GM19468 (cell line): ENCODE measurements around the gene MYO1B.

ENCODE experiments used
- ATAC-seq: cut with Tn5 transposase; IDR thresholded peaks from one replicate; pipeline ENCODE4 v1.9.1; 2021; ENCODE audit warnings: mild to moderate bottlenecking, moderate library complexity, moderate number of reproducible peaks; ENCODE audit not compliant: unreplicated experiment; ENCODE audit errors: extremely low read depth

MYO1B gene

GRCh38 chr2:191316246-191316994 is 71.2 kb downstream of the MYO1B start:
- no peak for ATAC-seq

DNA sequence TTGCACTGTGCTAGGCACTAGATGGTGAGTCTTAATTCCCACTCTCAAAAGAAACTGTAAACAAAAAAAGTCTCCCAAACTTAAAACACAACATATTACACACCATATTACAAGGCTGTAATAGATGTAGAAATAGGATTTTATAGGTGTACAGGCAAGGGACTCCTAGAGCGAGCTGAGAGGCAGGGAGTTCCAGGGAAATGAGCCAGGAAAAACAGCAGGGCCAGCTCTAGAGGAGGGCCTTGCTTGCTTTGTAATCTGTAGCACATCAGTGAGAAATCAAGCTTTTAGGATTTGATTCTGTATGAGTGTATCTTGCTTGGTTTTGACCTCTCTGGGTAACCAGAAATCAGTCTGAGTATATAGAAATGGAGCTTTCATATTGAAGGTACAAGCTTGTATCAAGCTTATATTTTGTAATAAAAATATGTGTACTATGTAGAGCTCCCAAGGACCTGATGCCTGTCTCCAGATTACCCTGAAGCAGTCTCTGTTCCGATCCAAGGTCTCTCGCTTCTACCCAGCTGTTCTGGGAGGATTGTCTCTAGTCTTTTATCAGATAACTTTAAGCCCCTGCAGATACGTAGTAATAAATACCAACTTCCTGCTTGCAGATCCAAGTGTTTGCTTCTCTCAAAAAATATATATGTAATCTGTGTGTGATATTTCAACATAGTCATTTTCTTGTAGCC is 73.0 kb downstream of the MYO1B start:
- ATAC-seq, result no peak

- ATAC-seq, result no peak
Observed at GRCh38 chr2:191318729-191319078, 73.5 kb downstream of the MYO1B start.

DNA sequence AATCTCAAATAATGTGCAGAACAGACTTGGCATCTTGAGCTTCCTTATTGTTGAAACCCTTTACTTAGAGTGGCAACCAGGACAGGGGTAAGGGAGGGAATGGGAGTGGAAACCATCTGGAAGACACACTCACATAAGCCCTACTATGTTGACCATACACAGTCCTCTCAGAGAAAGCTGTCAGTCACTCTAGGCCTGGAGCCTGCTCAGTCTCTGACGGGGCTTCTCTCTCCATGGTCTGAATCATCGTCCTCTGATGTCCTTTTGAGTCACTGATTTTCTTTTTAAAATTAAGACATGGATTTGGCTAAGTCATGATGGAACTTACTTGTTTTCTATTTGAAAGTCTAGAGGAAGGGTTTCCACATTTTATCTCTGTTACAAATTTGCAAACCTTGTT is 74.0 kb downstream of the MYO1B start:
- no peak for ATAC-seq

GRCh38 chr2:191320881-191321280 is 75.7 kb downstream of the MYO1B start:
- no peak for ATAC-seq

GRCh38 chr2:191321861-191322662 is 76.9 kb downstream of the MYO1B start:
- no peak for ATAC-seq

- no peak for ATAC-seq
Observed at GRCh38 chr2:191322828-191323506, 77.8 kb downstream of the MYO1B start.

GRCh38 chr2:191325651-191326365 is 80.6 kb downstream of the MYO1B start:
- ATAC-seq, result no peak

DNA sequence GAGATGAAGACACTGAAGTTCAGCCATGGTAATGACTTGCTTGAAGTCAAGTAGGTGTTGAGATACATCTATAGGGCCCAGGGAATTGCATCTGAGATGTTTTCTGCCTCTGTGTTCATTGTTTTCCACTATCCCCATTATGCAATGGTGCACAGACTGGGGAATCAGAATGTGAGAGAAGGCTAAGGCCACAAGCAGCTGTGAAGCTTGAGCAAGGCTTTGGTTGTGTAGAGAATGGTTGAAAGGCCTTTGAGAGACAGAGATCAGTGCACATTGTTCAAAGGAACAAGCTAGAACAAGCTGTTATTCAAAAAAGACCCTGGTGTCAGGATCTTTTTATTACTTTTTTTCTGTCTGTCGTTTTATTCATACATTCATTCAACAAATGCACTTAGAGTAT is 82.3 kb downstream of the MYO1B start:
- ATAC-seq, result no peak

DNA sequence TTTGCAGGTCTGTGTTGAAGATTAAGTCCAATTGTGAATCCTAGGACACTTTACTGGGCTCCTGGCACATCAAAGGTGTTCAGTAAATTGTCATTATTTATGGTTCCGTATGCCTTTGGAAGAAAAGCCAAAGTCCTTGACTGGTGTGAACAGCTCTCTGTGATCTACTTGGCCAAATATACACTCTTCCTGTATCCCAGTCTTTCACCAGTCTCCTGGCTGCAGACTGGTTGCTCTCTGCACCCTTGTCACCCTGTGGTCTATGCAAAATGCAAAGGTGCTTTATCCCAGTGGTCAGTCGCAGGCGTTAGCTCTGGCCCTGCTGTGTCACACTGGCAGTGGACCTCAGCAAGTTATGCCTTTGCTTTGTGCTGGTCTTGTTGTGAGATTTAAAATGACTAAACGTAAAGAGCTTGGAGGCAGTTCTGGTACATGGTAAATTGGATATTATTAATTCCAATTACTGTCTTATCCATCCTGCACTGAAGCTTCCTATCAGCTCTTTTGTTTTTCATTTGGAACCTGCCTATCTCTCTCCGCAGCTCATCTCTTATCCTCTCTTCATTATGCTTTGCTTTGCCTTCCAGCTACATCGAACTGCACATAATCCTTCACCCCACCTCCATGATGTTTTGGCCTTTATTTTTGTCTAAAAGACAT is 83.1 kb downstream of the MYO1B start:
- ATAC-seq, result no peak

GRCh38 chr2:191329841-191330240 is 84.6 kb downstream of the MYO1B start:
- no peak for ATAC-seq

DNA sequence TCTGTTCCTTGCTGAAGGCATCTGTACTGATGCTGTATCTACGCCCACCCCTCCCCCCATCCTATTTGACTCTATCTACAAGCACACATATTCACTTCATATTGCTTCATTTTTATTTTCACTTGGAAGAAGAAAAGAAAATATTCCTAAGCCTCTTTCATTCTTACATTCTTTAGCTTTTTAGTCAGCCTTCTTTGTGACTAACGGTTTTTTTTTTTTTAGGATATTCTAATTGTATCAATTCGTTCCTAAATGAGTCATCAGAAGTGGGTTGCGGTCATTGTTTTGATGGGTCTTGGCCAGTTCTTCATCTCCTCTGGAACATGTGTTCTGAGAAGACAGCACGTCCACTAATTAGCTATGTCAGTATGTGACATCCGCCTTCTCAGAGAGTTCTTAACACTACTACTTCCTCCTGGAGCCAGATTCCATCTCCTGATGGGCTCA is 88.7 kb downstream of the MYO1B start:
- no peak for ATAC-seq

- no peak for ATAC-seq
Observed at GRCh38 chr2:191335875-191336464, 90.8 kb downstream of the MYO1B start.

DNA sequence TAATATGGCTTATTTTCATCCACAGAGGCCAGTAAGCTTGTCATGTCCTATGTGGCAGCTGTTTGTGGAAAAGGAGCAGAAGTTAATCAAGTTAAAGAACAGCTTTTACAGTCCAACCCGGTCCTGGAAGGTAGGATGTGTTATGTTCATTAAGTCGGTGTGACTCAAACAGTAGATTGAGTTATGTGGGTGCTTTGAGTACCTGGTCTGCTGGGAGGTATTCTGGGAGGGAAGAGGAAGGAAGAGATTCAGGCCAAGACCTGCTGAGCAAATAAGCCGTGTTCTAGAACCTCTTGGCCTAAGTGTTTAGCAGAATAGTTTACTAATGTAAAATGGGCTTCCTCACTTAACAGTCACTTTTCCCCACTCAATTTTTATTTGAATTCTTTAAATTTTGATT is 96.2 kb downstream of the MYO1B start:
- ATAC-seq, result no peak

DNA sequence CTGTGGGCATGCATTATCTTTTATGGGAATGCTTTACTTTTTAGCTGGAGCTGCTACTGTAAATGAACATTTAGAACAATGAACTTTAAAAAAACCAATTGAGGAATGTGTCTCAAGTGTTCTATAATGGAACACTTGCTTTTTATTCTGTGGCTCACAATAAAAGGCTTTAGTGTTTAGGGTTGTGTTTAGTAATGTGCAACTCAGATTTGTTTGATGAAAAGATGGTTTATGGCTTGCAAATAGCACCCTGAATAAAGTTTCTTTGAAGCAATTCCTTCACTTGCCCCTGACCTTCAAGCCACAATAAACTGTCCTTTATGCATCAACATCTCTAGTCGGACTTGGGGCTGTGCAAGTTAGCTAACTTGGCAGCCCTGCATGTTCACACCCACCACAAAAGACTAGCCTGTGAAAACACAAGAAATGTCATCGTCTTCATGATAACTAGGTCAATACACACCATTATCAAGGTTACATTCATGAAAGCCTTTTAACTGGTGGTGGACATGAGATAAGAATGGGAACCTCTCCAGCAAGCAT is 98.7 kb downstream of the MYO1B start:
- no peak for ATAC-seq

DNA sequence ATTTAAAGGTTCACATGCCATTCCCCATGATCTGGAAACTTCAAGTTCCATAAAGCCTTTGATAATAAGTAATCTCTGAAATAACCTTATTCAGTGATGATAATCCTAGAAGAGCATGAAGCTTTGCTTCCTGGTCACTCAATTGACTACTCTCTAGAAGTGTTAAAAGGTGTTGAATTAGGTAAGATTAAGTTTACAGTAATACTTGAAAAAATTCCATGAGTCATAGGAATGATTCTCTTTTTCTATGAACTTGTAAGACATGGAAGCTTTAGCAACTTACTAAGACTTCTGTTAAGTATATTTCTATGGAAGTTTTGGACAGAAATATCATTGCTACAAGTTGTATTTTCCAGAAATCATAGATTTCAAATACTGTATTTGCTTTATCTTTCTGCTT is 100.6 kb downstream of the MYO1B start:
- ATAC-seq, result no peak

- no peak for ATAC-seq
Observed at GRCh38 chr2:191347154-191347553, 102.0 kb downstream of the MYO1B start.

DNA sequence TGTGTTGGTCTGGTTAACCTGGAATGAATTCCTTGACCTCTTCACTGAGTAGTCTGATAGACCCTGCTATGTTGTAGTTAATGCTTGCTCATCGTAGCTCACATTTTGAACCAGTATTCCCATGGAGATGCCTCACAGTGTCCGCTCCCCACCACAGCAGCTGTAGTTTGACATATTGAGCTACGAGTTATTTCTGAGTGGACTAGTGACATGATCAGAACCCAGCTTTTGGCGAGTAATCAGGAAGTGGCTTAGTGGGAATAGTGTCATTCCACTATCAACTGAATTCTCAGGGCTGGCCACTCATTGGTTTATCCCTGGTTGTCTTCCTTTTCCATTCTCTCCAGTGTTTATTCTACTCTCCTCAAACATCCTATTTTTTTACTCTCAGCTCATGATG is 102.7 kb downstream of the MYO1B start:
- ATAC-seq, result no peak

- no peak for ATAC-seq
Observed at GRCh38 chr2:191349990-191350389, 104.8 kb downstream of the MYO1B start.
